ENCODE measurements around the gene CSRNP3. TPM values are rescaled to one million over a fixed set of nuclear protein-coding genes. Genes with fewer than 3 reads are reported as not detected.

Gene CSRNP3
- total RNA-seq, 1 experiment from 2014 or later = 0.05 TPM

GRCh38 chr2:165678882-165679281 lies 209.4 kb downstream of the CSRNP3 start:
- ChIA-PET CTCF (no interaction called here), POLR2A (no interaction called here), RAD21 (ENCODE audit: low non-redundant PET in 1 of 2, low total read pairs in 2 of 2, uncharacterized antibody in 2 of 2, unreplicated experiment in 2 of 2) (no interaction called here)
- Histone ChIP-seq H3K27ac (ENCODE audit: low read depth, low read length) (no peak overlapping the region), H3K79me2 (ENCODE audit: insufficient read depth, low read length) (no peaks in the 10 kb centered on the region), H4K20me1 (ENCODE audit: insufficient read depth) (no peaks in the 10 kb centered on the region), H3K9ac (ENCODE audit: low read length) (no peak overlapping the region), H3K4me2 (ENCODE audit: low read length) (no peak overlapping the region), H3K9me3 (ENCODE audit: control insufficient read depth in 1 of 2, insufficient read depth in 1 of 2, low read depth in 1 of 2, low read length in 2 of 2) (no peaks in the 10 kb centered on the region), H3K9me2 (ENCODE audit: insufficient read depth) (no peaks in the 10 kb centered on the region), H3K4me1 (ENCODE audit: control insufficient read depth in 1 of 2, insufficient read depth in 2 of 2, low read length in 2 of 2) (no peaks in the 10 kb centered on the region), H3K36me3 (ENCODE audit: control insufficient read depth in 1 of 2, insufficient read depth in 2 of 2, low read length in 2 of 2) (no peaks in the 10 kb centered on the region), H2AFZ (ENCODE audit: low read depth, low read length, poor library complexity, severe bottlenecking) (no peak overlapping the region), H3K27me3 (ENCODE audit: insufficient read depth, low read length) (0 out of 2 replicates have a peak, but pooled peaks cover 8% of the 10 kb centered on the region), H3K4me3 (replicated peaks in 1 of 2; ENCODE audit: low read depth in 1 of 2, low read length in 2 of 2) (no peak overlapping the region)
- ATAC-seq (no peak), DNase-seq (ENCODE audit: low read depth, low spot score) (no peak)
- no TSS peak for BruUV-seq (replicated peaks)
- intact Hi-C loops (cut with micrococcal nuclease) = no loop called here
- no peak for TF ChIP-seq ZNF274 (IDR thresholded peaks at IDR 0.05; ENCODE audit: low read depth, low read length)
- TF ChIP-seq, protein P1, sequence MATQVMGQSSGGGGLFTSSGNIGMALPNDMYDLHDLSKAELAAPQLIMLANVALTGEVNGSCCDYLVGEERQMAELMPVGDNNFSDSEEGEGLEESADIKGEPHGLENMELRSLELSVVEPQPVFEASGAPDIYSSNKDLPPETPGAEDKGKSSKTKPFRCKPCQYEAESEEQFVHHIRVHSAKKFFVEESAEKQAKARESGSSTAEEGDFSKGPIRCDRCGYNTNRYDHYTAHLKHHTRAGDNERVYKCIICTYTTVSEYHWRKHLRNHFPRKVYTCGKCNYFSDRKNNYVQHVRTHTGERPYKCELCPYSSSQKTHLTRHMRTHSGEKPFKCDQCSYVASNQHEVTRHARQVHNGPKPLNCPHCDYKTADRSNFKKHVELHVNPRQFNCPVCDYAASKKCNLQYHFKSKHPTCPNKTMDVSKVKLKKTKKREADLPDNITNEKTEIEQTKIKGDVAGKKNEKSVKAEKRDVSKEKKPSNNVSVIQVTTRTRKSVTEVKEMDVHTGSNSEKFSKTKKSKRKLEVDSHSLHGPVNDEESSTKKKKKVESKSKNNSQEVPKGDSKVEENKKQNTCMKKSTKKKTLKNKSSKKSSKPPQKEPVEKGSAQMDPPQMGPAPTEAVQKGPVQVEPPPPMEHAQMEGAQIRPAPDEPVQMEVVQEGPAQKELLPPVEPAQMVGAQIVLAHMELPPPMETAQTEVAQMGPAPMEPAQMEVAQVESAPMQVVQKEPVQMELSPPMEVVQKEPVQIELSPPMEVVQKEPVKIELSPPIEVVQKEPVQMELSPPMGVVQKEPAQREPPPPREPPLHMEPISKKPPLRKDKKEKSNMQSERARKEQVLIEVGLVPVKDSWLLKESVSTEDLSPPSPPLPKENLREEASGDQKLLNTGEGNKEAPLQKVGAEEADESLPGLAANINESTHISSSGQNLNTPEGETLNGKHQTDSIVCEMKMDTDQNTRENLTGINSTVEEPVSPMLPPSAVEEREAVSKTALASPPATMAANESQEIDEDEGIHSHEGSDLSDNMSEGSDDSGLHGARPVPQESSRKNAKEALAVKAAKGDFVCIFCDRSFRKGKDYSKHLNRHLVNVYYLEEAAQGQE (IDR thresholded peaks at IDR 0.05; ENCODE audit: low read depth) = no peak
- no peak for TF ChIP-seq SRF (IDR thresholded peaks at IDR 0.05; ENCODE audit: low read depth)
- no peak for TF ChIP-seq JUND (IDR thresholded peaks at IDR 0.05)
- TF ChIP-seq SP1 (IDR thresholded peaks at IDR 0.05; ENCODE audit: low read depth) = no peak
- TF ChIP-seq EZH2 (IDR thresholded peaks at IDR 0.05) = no peak
- TF ChIP-seq ATF3 (IDR thresholded peaks at IDR 0.05) = no peak
- no peak for TF ChIP-seq ZFX (IDR thresholded peaks at IDR 0.05)
- TF ChIP-seq RAD21 (IDR thresholded peaks at IDR 0.05; ENCODE audit: low read depth) = no peak
- TF ChIP-seq, protein P2, sequence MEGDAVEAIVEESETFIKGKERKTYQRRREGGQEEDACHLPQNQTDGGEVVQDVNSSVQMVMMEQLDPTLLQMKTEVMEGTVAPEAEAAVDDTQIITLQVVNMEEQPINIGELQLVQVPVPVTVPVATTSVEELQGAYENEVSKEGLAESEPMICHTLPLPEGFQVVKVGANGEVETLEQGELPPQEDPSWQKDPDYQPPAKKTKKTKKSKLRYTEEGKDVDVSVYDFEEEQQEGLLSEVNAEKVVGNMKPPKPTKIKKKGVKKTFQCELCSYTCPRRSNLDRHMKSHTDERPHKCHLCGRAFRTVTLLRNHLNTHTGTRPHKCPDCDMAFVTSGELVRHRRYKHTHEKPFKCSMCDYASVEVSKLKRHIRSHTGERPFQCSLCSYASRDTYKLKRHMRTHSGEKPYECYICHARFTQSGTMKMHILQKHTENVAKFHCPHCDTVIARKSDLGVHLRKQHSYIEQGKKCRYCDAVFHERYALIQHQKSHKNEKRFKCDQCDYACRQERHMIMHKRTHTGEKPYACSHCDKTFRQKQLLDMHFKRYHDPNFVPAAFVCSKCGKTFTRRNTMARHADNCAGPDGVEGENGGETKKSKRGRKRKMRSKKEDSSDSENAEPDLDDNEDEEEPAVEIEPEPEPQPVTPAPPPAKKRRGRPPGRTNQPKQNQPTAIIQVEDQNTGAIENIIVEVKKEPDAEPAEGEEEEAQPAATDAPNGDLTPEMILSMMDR (IDR thresholded peaks at IDR 0.05 in 2 of 3, conservative IDR thresholded peaks at IDR 0.05 in 1 of 3; ENCODE audit: borderline replicate concordance in 1 of 3, insufficient read depth in 1 of 3, low read depth in 2 of 3, low read length in 2 of 3) = no peak
- TF ChIP-seq SIN3A (IDR thresholded peaks at IDR 0.05; ENCODE audit: low read depth) = no peak
- no peak for TF ChIP-seq YY1 (IDR thresholded peaks at IDR 0.05; ENCODE audit: extremely low read depth, insufficient replicate concordance, low read depth, low read length)
- TF ChIP-seq TCF7L2 (IDR thresholded peaks at IDR 0.05; ENCODE audit: borderline replicate concordance, extremely low read depth, insufficient read depth, insufficient read length) = no peak
- TF ChIP-seq EZH2phosphoT487 (IDR thresholded peaks at IDR 0.05; ENCODE audit: borderline replicate concordance) = no peak
- no peak for TF ChIP-seq ZBTB33 (IDR thresholded peaks at IDR 0.05; ENCODE audit: extremely low read depth, insufficient replicate concordance, low read length)
- no peak for TF ChIP-seq EGR1 (IDR thresholded peaks at IDR 0.05; ENCODE audit: low read depth)
- no peak for TF ChIP-seq CBX3 (IDR thresholded peaks at IDR 0.05; ENCODE audit: low read depth)
- TF ChIP-seq POLR2A (IDR thresholded peaks at IDR 0.05; ENCODE audit: borderline replicate concordance, extremely low read depth, insufficient read depth, insufficient read length) = no peak
- TF ChIP-seq CEBPB (IDR thresholded peaks at IDR 0.05; ENCODE audit: low read depth) = no peak
